GM10266 (cell line): ENCODE data around the gene WNT9B.

ENCODE experiments used
- DNase-seq: peaks from one replicate; pipeline ENCODE4 v3.0.0; 2012; ENCODE audit errors: extremely low spot score
- CTCF ChIP-seq: IDR thresholded peaks from 2 replicates; pipeline ENCODE4 v1.5.1; 2012; ENCODE audit warnings: mild to moderate bottlenecking, low read depth; ENCODE audit not compliant: control insufficient read depth, insufficient read depth; ENCODE audit errors: missing control alignments

WNT9B gene

GRCh38 chr17:46898364-46898763 is 47.0 kb downstream of the WNT9B start:
- DNase-seq: no peak
- no peak for TF ChIP-seq CTCF

- TF ChIP-seq CTCF: no peak
- no peak for DNase-seq
Measured at GRCh38 chr17:46898860-46899259, 47.5 kb downstream of the WNT9B start.

GRCh38 chr17:46901291-46901690 is 49.9 kb downstream of the WNT9B start:
- TF ChIP-seq CTCF: no peak
- DNase-seq: no peak

- DNase-seq: no peak
- no peak for TF ChIP-seq CTCF
Measured at GRCh38 chr17:46903762-46904672, 52.6 kb downstream of the WNT9B start.

- TF ChIP-seq CTCF: no peak
- no peak for DNase-seq
Measured at GRCh38 chr17:46908068-46908737, 56.8 kb downstream of the WNT9B start.

- no peak for DNase-seq
- no peak for TF ChIP-seq CTCF
Measured at GRCh38 chr17:46910179-46910927, 59.0 kb downstream of the WNT9B start.
